Hematopoietic multipotent progenitor cell treated with erythropoietin and hydrocortisone succinate and interleukin-3 and kit ligand, for 6 days (in vitro differentiated cells): ENCODE results near the gene SLC35B4.

Experiments
- DNase-seq: peaks from one replicate; pipeline ENCODE4 v3.0.0-alpha.2; 2015

SLC35B4 gene, protein sequence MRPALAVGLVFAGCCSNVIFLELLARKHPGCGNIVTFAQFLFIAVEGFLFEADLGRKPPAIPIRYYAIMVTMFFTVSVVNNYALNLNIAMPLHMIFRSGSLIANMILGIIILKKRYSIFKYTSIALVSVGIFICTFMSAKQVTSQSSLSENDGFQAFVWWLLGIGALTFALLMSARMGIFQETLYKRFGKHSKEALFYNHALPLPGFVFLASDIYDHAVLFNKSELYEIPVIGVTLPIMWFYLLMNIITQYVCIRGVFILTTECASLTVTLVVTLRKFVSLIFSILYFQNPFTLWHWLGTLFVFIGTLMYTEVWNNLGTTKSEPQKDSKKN

DNA sequence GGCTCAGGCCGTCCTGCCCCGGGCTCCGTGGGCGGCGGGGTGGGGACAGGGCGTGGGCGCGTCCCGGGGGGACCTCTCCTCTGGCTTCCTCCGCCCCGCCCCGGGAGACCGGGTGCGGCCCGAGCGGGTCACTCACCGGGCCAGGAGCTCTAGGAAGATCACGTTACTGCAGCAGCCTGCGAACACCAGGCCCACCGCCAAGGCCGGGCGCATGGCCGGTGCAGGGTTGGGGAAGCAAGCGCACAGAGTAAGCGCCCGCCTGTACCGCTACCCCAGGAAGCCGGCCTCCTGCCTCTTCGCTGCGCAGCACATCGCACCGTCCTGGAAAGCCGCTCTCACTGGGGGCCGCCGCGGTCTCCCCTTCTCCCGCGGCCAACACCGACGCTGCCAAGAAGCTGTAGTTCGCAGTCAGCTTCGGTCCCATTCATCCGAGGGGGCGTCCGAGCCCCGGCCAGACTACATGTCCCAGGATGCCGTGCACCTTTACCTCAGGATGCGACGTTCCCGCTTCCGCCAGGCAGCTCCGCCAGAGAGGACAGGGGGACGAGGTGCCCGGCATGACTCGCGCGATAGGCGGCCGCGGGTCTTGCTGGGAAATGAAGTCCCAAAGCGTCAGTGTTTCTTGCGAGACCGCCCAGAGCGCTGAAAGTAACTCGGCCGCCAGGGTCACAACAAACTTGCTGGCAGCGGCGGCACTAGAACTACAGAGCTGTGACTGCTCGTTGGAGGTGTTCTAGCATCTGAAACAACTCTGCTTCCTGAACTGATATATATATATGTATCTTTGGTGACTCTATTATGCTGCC is at the start of gene SLC35B4:
Gene SLC35B4 (minus strand): TSS at position 392 of the 806 bp plus-strand sequence. CDS start 179 bp downstream, at position 213.
- peak; percentile 97 for DNase-seq

DNA sequence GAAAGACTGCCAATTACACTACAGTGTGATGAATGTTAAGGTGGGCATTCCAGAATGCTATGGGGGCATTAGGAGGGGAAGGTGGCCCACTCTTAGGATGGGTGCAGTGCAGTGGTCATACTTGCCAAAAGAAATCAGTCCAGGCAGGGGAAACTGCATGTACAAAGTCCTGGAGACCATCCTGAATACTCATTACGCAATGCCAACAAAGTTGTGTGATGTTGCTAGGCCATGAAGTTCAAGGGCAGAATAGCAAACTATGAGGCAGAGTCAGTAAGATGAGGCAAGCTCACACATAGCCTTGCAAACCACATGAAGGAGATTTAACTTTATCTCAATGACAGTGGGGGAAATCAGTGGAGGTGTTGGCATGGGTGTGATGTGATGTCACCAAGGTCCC is 49.8 kb upstream of the SLC35B4 start:
- no peak for DNase-seq

DNA sequence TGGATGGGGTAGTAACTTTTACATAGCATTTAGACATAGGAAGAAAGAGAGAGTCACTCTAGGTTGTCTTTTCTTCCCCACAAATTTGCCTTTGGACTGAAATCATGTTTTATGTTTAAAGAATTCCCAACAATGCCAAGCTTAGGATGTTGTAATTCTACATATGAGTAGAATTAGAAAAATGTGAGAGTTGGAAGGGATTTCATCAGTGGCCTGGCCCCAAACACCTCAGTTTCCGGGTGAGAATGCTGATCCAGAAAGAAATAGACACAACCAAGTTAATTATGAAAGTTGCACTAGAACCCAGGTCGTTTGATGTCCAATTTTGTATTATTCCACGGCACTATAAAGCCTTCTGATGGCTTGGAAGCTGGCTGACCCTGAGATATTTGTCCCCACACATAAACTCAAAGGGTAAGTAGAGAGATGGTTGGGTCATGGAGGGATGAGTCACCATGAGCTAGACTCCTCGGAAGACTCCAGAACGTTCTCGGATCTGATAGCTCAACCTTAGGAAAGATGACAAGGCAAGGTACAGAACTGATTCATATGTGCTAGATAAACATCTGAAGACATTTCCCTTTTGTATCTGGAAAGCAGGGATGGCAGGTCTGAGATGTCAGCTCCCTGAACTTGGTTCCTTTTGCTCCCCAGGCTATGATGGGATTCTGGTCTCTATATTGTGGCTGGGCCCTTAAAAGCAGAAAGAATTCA is 48.8 kb upstream of the SLC35B4 start:
- DNase-seq: no peak

DNA sequence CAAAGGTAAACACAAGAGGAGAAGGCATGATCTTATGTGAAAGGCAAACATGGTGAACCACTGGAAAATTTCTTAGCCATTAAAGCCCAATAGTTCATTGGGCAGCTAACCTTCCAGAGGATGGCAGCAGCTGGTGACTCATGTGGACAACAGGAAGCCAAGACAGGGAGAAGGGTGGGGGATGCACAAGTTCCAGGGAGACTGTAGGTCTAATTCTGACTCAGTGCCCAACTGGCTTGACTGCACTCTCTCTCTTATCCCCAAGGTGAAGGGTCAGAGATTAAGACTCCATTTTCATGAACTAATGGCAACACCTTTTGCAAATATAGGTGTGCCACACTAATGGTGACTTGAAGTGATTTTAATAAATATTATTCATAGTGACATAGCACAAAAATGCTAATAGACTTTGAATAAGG is 47.9 kb upstream of the SLC35B4 start:
- no peak for DNase-seq

DNA sequence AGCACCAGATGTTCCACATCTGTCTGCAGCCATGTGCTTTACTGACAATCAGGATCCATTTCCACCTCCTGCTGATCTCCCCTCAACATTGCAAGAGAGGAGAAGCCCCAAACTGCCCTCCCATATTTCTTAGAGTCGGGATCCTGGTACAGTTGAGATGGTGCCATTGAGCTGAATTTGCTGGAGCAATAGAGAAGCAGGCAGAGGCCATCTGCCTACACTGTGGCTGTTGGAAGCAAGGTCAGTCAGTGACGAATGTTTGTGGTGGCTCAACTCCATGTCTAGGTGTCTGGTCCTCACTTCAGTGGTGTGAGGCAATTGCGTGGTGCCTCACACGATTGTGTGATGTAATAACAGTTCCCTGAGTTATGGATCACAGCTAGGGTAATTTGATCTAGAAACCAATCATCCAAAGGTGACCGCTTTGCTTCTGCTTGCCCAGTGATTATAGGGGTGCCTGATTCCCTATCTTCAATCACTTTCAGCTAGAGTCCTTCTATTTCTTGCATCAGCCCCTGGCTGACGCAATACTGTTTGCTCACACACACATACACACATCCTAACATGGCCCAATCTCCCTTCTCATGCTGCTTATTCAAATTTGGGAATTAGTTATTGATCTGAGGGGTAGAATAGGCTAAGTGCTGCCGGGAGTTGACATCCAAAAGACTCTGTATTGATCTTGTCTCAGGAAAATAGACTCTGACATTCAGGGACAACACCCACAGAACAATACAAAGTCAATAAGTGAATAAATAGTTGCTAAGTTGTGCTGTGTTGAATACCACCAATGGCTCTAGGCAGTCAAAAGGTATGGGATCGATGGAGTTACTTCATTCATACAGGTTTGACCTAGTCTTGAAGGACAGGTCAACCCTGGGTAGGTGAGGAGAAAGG is 46.1 kb upstream of the SLC35B4 start:
- DNase-seq: no peak

DNA sequence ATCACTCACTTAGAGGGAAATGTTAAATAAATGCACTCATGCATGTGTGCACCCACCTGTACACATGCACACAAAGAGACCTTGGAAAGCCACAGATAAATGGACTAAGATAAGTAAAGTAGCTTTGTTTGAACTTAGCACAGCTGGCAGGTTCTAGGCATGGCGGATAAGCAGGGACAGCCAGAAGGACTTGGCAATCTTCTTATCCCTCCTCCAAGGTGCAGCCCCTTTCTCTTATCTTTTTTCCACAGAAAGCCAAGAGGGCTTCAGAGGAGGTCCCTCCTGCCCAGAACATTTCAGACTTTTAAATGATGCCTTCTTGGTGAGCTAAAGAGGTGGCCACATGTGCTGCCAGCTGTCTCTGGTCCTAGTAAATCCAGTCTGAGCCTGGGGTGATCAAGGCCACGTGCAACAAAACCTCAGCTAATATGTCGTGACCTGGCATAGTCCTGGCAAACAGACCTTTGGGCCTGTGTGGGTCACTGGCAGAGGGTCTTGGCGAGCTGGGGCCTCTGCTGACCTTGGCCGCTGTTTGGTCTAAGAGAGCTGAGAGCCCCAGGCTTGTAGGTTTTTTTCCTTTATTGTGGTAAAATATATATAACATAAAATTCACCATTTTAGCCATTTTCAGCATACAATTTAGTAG is 43.2 kb upstream of the SLC35B4 start:
- DNase-seq: peak; percentile 91

DNA sequence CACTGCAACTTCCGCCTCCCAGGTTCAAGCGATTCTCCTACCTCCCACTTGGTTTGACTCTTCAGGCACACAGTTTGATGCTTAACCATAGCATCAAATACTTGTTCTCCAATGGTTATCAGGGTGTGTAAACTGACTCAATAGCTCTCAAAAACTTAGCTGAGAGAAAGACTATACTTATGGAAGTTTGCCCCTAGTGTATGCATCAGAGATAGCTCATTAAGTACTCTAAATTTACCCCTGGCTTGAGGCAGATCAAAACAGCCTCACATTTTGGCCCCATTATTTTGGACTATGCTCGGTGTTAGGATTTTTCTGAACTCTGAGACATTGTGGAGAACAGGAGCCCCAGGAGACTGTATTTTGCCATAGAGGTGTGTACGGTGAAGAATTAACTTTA is 40.8 kb upstream of the SLC35B4 start:
- DNase-seq: peak; percentile 41

DNA sequence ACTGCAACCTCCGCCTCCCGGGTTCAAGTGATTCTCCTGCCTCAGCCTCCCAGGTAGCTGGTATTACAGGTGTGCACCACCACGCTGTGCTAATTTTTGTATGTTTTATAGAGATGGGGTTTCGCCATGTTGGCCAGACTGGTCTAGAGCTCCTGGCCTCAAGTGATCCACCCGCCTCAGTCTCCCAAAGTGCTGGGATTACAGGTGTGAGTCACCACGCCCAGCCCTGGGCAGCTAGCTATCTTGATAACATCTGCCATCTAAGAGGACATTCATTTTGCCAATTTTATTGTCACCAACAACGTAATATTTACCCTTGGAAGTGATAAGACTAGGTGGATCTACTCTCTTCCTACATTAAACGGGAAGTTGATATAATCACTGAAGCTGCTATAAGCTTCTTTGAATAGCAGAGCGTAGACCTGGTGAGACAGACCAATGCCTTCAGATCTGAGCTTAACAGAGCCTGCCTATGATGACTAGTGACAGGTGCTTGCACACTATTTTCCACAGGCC is 39.7 kb upstream of the SLC35B4 start:
- DNase-seq: no peak

DNA sequence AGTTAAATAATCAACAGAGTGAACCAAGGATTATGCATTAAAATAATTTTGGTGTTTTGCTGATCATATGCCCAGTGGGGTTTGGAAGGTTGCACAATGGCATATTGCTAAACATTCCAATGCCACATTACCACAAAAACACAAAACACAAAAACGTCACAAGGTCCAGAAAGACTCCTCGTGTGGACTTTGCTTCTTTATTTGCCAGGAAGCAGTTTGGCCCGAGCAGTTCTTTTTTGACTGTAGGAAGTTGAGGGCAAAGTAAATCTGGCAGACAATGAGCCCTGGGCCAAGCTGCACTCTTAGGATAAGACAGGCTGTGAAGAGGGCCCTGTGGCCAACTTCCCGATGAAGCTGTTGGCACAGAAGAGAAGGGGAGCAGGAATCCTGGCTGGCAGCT is 39.2 kb upstream of the SLC35B4 start:
- DNase-seq: peak; percentile 39

DNA sequence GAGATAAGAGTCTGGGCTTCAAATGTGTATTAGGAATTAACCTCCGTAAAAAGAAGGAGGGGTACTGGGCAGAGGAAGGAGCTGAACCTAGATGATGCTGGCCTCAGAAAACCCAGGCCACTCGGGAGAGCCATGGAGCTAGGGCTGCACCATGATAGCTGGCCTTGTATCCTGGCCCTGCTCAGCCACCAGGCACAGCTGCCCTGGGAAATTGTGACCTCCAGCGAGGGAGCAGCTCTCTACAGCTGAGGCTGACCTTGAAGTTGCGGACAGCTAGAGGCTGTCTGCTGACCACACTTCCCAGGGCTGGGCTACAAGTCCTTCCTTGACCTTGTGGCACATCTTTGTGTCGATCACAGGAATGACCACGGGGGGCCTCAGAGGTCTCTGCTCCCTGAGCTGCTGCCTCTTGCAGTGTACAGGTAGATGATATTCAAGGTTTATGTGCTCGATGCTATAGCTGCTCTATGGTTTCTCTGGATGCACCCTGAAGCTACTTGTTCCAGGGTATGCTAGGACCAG is 38.3 kb upstream of the SLC35B4 start:
- no peak for DNase-seq

DNA sequence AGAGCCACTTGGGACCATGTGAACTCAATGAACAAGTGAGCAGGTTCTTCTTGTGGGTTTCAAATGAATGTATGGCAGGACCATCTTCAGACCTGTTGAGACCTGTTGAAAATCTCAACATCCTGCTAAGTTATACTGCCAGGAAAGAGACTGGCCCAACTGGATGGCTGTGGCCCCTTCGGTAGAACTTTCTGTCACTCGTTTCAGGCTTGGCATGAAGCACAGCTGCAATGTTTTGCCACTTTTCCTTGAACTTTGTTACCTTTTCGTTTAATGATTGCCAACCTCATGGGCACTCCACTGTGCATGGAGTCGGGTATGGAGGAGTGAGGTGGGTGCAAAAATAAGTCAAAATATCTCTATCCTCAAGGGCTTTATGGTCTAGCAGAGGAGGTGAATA is 36.7 kb upstream of the SLC35B4 start:
- no peak for DNase-seq

DNA sequence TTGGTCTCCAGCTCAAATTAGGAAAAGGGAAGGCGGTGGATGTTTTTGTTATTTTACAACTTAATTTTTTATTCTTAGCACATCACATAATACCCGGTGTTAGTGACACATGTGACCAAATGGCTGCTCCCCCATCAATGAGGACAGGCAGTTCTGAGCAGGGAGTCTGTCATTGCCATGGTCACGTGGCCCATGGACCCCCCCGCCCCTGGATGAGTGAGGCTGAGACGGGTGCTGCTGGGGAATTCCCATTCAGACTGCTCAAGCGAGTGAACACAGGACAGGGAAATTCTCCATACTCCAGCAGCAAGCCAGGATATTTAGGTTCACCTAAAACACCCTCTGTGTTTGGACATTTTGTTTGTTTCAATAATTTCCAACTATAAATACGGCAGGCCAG is 34.7 kb upstream of the SLC35B4 start:
- no peak for DNase-seq

DNA sequence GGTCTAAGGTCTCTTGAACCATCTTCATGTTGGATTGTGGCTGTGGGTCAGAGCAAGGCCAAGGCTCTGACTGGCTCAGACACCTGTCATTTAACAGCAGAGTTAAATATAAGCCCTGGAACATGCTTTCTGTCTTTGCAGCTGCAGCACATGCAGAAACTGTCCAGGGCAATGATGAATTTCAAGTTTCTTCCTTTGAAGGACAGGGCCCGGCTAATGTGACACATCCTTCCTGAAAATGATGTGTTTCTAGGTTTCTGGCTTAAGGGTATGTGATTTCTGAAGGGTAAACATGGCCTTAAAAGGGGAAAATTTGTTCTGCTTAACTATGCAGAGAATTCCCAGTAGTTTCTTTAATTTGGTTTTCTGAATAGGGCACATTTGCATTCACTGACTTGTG is 34.0 kb upstream of the SLC35B4 start:
- no peak for DNase-seq

DNA sequence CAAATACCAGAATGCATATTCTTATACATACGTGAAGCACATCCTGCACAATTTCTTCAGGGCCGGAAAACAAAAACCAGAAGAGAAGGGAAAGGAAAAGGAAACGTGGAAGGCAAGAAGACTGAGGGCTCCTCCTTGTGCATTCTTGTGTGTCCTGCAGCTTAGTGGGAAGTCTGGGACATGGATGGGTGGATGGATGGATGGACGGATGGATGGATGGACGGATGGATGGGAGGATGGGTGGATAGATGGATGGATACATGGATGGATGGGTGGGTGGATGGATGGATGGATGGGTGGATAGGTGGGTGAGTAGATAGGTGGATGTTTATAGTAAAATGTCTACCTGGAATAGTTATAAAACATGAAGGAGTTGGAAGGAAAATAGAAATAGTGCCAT is 30.8 kb upstream of the SLC35B4 start:
- no peak for DNase-seq

DNA sequence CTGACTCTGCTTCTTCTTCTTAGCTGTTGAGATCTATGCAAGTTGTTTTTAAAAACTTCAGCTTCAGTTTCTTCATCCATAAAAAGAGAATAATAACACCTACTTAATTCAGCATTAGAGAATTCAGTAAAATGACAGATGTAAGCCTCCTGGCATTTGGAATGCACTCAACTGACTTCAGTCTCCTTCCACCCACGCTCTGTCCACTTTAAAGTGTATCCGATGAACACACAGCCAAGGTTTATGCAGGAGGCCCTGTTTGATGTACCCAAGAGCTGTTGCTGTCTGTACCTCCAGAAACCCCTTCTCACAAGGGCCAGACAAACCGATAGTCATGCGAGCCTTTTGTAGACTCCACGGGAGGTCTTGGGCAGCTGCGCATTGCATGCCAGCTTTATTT is 27.1 kb upstream of the SLC35B4 start:
- no peak for DNase-seq

DNA sequence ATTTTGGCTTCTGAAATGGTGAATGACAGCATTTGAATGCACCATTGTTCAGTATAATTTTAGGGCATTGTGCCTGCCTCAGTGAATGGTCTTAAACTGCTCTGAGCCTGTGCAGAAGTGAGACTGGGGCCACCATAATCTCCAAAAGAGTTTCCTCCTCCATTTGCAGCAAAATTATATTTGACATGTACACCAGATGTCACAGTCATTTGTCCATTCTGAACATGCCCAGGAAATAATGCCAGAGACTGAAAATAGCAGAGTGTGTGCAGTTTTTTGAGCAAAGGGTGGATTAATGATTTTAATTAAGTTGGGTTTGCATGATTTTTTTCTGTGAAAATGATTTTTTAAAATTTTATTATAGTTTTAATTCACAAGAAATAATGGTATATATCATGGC is 26.4 kb upstream of the SLC35B4 start:
- DNase-seq: no peak

DNA sequence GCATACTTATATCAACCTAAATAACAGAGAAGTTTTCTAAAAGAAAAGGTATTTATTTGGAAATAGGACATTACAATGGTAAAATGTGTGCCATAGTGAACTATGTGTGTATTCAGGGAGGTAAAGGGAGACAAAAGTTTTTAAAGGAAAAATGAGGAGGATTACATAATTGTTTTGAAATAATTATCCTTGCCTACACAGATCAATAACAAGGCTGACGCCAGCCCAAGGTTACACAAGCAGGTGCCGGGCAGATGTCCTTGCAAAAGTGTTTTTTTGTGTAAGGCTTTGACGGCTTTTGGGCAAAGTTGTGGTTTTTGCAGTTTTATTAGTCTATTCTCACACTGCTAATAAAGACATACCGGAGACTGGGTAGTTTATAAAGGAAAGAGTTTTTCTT is 22.7 kb upstream of the SLC35B4 start:
- no peak for DNase-seq

DNA sequence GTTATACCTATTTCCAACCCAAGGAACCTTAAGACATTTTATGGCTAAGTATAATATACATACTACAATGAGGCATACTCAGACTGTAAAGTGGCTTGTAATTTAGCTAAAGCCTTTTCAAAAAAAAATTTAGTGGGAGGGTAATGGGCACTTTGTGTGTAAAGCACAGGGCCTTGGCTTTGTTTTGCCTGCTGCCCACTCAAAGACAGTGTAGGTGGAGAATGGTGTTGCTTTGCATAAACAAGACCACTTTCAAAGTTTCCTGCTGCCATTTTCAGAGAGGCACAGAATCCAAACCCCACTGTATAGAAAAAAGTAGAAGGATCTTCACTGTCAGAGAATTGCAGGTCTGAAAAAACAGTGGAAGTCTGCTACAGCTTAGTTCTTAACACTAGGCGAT is 21.2 kb upstream of the SLC35B4 start:
- DNase-seq: no peak

DNA sequence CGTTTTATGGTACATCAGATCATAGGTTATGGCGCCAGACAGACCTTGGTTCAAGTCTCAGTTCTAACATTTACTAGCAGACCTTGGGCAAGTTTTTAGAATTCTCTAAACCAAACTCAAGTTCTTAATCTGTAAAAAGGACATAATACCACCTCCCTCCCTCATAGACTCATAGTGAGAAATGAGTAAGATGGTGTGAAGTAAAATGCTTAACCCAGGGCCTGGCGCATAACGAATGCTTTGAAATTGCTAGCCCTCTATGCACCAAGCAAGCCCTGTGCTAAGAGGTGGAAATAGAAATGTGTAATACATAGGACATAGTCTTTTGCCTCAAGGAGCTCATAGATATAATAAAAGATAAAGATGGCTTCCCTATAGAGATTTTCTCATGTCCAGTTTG is 17.7 kb upstream of the SLC35B4 start:
- DNase-seq: no peak

DNA sequence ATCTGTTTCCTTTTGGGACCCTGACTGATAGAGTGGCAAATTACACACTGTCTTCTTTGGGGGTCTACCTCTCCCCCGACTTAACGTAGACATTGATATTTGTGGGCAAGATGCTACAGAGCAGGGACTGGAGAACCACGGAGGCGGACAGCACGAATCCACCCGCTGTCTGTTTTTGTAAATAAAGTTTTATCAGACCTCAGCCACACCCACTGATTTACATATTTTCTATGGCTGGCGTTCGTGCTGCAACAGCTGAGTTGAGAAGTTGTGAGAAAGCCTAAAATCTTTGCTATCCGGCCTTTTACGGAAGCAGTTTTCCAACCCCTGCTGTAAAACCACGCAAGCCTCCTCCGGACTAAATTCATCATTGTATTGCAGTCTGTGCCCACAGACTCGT is 17.2 kb upstream of the SLC35B4 start:
- no peak for DNase-seq

DNA sequence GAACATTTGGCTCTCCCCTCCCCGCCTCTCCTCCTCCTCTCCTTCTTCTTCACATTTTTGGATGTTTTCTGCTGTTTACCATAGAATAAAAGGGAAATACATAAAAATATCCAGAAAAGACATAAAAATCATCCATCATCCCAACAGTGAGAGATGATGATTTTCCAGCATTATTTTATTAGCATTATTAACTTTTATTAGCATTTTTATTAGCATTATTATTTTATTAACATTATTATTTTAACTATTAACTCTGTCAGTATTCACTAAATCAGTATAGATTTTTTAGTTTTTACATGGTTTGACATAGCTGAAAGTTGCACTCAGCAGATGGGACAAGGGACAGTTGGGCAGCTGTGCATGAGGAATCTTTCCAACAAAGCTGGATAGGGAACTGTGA is 16.2 kb upstream of the SLC35B4 start:
- no peak for DNase-seq

DNA sequence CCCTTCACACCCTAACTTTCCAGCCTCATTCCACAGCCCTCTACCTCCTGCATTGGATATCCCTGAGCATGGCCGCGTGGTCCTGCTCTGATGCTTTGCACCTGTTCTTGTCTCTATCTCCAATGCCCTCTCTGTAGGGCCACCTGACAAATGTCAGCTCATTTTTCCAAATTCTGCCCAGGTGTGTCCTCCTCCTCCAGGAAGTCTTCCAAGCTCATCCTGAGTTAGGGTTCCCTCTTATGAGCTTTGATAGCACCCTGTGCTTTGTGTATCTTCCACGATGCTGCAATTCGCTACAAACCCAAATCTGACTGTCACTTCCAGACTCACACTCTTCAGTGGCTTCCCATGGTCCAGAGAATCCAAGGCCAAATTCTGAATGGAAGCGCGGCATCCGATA is 14.7 kb upstream of the SLC35B4 start:
- no peak for DNase-seq
